Neural progenitor cell (in vitro differentiated cells): Measurements from ENCODE around the gene AIF1L. TPM values are rescaled to one million over a fixed set of nuclear protein-coding genes. Genes with fewer than 3 reads are reported as not detected.

ENCODE experiments used
- DNase-seq: peaks from one replicate; pipeline ENCODE4 v3.0.0-alpha.2; 2016; ENCODE audit warnings: low spot score
- H2AFZ ChIP-seq: fragments of 200-600 bp; sonication (generic); replicated peaks from 2 replicates; pipeline ENCODE4 v1.6.1; 2016; ENCODE audit warnings: antibody characterized with exemption
- H3F3A ChIP-seq: fragments of 200-600 bp; sonication (generic); 2 replicates; pipeline ENCODE4 v1.6.1; 2016; ENCODE audit warnings: antibody characterized with exemption, low read depth
- H3K27ac ChIP-seq: fragments of 200-600 bp; sonication (generic); 2 replicates; pipeline ENCODE4 v1.5.1; 2016; ENCODE audit warnings: mild to moderate bottlenecking
- H3K27me3 ChIP-seq: fragments of 200-600 bp; sonication (generic); 2 replicates; pipeline ENCODE4 v1.6.1; 2016; ENCODE audit warnings: mild to moderate bottlenecking, moderate library complexity
- H3K36me3 ChIP-seq: fragments of 200-600 bp; sonication (generic); 2 replicates; pipeline ENCODE4 v1.5.1; 2016
- H3K4me1 ChIP-seq: fragments of 200-600 bp; sonication (generic); 2 replicates; pipeline ENCODE4 v1.6.1; 2016; ENCODE audit warnings: mixed run types
- H3K4me2 ChIP-seq: fragments of 200-600 bp; sonication (generic); 2 replicates; pipeline ENCODE4 v1.6.1; 2016
- H3K4me3 ChIP-seq: fragments of 200-600 bp; sonication (generic); 2 replicates; pipeline ENCODE4 v1.5.1; 2016
- H3K79me2 ChIP-seq: fragments of 200-600 bp; sonication (generic); 2 replicates; pipeline ENCODE4 v1.6.1; 2016; ENCODE audit warnings: low read depth
- H3K9ac ChIP-seq: fragments of 200-600 bp; sonication (generic); 2 replicates; pipeline ENCODE4 v1.6.1; 2016
- H3K9me3 ChIP-seq: fragments of 200-600 bp; sonication (generic); 2 replicates; pipeline ENCODE4 v1.5.1; 2016; ENCODE audit warnings: low read depth
- H4K20me1 ChIP-seq: fragments of 200-600 bp; sonication (generic); 2 replicates; pipeline ENCODE4 v1.6.1; 2016; ENCODE audit warnings: low read depth
- H3K27ac Mint-ChIP-seq: 3 replicates; pipeline ENCODE4 v1.8.0; 2021; ENCODE audit warnings: mixed read lengths
- H3K27me3 Mint-ChIP-seq: 2 replicates; pipeline ENCODE4 v1.8.0; 2022; ENCODE audit warnings: low read depth, mild to moderate bottlenecking, inconsistent platforms, moderate library complexity, mixed read lengths; ENCODE audit not compliant: insufficient read depth
- H3K36me3 Mint-ChIP-seq: 3 replicates; pipeline ENCODE4 v1.8.0; 2021; ENCODE audit warnings: mixed read lengths
- H3K4me1 Mint-ChIP-seq: 3 replicates; pipeline ENCODE4 v1.8.0; 2021; ENCODE audit warnings: mixed read lengths
- H3K4me3 Mint-ChIP-seq: 3 replicates; pipeline ENCODE4 v1.8.0; 2021; ENCODE audit warnings: mild to moderate bottlenecking, moderate library complexity, mixed read lengths
- H3K9me3 Mint-ChIP-seq: 3 replicates; pipeline ENCODE4 v1.8.0; 2020; ENCODE audit warnings: mixed read lengths
- EZH2 ChIP-seq: fragments of 200-600 bp; sonication (generic); IDR thresholded peaks from 2 replicates; pipeline ENCODE4 v1.6.1; 2017; ENCODE audit warnings: antibody characterized with exemption, mild to moderate bottlenecking, moderate library complexity
- EZH2phosphoT487 ChIP-seq: fragments of 200-600 bp; sonication (generic); IDR thresholded peaks from 2 replicates; pipeline ENCODE4 v1.6.1; 2017; ENCODE audit warnings: antibody characterized with exemption
- total RNA-seq: library from RNA; depleted of rRNA; stranded (reverse); fragments of >200 nt; gene quantifications from 2 replicates; pipeline ENCODE4 v1.2.3, GENCODE V29; 2015; ENCODE audit warnings: low replicate concordance
- TF ChIP-seq, protein P1 (sequence below): fragments of 200-600 bp; sonication (generic); IDR thresholded peaks from 2 replicates; pipeline ENCODE4 v1.5.1; 2017; ENCODE audit warnings: antibody characterized with exemption, mild to moderate bottlenecking

AIF1L gene
- total RNA-seq, 1 donor from 2014 or later: 69.0 TPM

DNA sequence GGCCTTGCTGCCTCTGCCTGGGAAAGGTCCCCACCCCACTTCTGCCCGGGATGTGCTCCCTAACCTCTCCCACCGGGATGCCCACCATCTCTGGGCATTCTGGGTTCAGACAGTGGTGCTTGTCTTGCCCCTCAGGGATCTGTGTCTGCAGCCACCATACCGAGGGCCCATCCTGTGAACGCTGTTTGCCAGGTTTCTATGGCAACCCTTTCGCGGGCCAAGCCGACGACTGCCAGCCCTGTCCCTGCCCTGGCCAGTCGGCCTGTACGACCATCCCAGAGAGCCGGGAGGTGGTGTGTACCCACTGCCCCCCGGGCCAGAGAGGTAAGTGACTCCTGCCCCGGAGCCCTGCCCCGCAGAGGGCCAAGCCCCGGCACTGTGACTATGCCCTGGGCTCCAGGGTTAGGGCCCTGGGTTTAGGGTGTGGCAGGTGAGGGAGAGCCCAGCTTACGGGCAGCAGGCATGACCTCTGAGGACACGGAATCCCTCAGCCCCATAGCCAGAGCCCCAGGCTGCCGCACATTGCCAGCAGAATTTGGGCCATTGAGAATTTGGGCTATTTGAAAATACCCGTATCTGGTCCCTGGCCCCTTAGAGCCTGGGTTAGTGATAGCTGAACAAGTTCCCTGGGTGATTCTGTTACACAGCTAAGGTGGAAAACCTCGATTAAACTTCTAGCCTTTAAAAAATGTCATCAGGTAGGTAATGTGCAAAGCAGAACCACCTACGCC lies 35.3 kb upstream of the AIF1L start:
- H3K4me1 Mint-ChIP-seq: no peaks in the 10 kb centered on the region

DNA sequence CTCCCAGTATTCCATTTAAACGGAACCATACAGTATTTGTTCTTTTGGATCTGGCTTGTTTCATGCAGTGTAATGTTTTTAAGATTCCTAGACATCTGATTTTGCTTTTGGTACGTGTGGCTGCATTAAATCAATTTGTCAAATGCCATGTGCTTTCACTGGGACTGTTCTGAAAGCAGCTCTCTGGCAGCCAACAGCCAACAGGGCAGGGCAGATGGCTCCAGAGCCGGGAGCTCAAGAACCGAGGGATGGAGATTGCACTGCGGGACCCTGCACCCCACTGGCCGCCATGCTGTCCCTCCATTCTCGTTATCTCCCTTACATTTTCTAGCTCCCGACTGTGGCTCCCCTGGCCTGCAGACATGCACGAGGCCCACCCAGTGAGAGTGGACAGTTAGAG lies 33.4 kb upstream of the AIF1L start:
- Histone ChIP-seq H3K27ac (no peak overlapping the region), H3F3A (no peaks in the 10 kb centered on the region), H3K9me3 (no peaks in the 10 kb centered on the region), H3K36me3 (no peaks in the 10 kb centered on the region), H3K79me2 (no peaks in the 10 kb centered on the region), H3K9ac (no peak overlapping the region), H3K4me1 (no peaks in the 10 kb centered on the region), H4K20me1 (no peaks in the 10 kb centered on the region), H3K4me3 (no peak overlapping the region), H3K4me2 (no peak overlapping the region), H3K27me3 (no peaks in the 10 kb centered on the region), H2AFZ (no peak overlapping the region)
- no peak overlapping the region for H3K27ac Mint-ChIP-seq
- no peak overlapping the region for H3K4me3 Mint-ChIP-seq
- no peak for TF ChIP-seq EZH2
- DNase-seq: no peak
- H3K4me1 Mint-ChIP-seq: no peaks in the 10 kb centered on the region
- no peaks in the 10 kb centered on the region for H3K36me3 Mint-ChIP-seq
- no peaks in the 10 kb centered on the region for H3K9me3 Mint-ChIP-seq
- peaks cover 3% of the 10 kb centered on the region for H3K27me3 Mint-ChIP-seq

More for the DNA sequence above, 35.3 kb upstream of the AIF1L start:
- Mint-ChIP-seq H3K27me3 (peaks cover 3% of the 10 kb centered on the region), H3K27ac (no peak overlapping the region), H3K4me3 (no peak overlapping the region), H3K36me3 (no peaks in the 10 kb centered on the region), H3K9me3 (no peaks in the 10 kb centered on the region)
- Histone ChIP-seq H3K79me2 (no peaks in the 10 kb centered on the region), H3K36me3 (no peaks in the 10 kb centered on the region), H3K4me2 (no peak overlapping the region), H3K4me1 (no peaks in the 10 kb centered on the region), H3K4me3 (no peak overlapping the region), H3K9me3 (no peaks in the 10 kb centered on the region), H4K20me1 (no peaks in the 10 kb centered on the region), H3K27ac (no peak overlapping the region), H3K27me3 (no peaks in the 10 kb centered on the region), H3F3A (no peaks in the 10 kb centered on the region), H2AFZ (no peak overlapping the region), H3K9ac (no peak overlapping the region)
- peak; percentile 23 for DNase-seq
- TF ChIP-seq EZH2phosphoT487 (no peak), EZH2 (no peak)
- TF ChIP-seq, protein P1, sequence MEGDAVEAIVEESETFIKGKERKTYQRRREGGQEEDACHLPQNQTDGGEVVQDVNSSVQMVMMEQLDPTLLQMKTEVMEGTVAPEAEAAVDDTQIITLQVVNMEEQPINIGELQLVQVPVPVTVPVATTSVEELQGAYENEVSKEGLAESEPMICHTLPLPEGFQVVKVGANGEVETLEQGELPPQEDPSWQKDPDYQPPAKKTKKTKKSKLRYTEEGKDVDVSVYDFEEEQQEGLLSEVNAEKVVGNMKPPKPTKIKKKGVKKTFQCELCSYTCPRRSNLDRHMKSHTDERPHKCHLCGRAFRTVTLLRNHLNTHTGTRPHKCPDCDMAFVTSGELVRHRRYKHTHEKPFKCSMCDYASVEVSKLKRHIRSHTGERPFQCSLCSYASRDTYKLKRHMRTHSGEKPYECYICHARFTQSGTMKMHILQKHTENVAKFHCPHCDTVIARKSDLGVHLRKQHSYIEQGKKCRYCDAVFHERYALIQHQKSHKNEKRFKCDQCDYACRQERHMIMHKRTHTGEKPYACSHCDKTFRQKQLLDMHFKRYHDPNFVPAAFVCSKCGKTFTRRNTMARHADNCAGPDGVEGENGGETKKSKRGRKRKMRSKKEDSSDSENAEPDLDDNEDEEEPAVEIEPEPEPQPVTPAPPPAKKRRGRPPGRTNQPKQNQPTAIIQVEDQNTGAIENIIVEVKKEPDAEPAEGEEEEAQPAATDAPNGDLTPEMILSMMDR: no peak

DNA sequence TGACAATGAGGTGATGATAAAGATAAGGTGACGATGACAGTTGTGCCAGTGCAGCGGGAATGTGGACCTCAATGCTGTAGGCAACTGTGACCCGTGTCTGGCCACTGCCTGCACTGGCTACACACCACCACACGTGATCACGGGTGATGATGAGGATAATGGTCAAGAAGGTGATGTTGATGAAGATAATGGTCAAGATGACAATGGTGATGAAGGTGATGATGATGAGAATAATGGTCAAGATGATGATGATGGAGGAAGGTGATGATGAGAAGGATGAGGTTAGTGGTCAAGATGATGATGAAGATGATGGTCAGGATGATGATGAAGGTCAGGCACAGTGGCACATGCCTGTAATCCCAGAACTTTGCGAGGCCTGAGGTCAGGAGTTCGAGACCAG lies 30.7 kb upstream of the AIF1L start:
- Histone ChIP-seq H3K79me2 (no peaks in the 10 kb centered on the region), H3K4me2 (no peak overlapping the region), H3K4me1 (no peaks in the 10 kb centered on the region), H3K27ac (no peak overlapping the region), H4K20me1 (no peaks in the 10 kb centered on the region), H3F3A (no peaks in the 10 kb centered on the region), H3K9ac (no peak overlapping the region), H3K27me3 (no peaks in the 10 kb centered on the region), H3K9me3 (no peaks in the 10 kb centered on the region), H3K4me3 (no peak overlapping the region), H2AFZ (no peak overlapping the region), H3K36me3 (no peaks in the 10 kb centered on the region)
- Mint-ChIP-seq H3K9me3 (no peaks in the 10 kb centered on the region), H3K4me3 (no peak overlapping the region), H3K27ac (no peak overlapping the region), H3K4me1 (peaks cover 5% of the 10 kb centered on the region), H3K27me3 (peaks cover 5% of the 10 kb centered on the region), H3K36me3 (no peaks in the 10 kb centered on the region)
- DNase-seq: no peak
- no peak for TF ChIP-seq EZH2
- TF ChIP-seq, protein P1: no peak
- TF ChIP-seq EZH2phosphoT487: no peak

DNA sequence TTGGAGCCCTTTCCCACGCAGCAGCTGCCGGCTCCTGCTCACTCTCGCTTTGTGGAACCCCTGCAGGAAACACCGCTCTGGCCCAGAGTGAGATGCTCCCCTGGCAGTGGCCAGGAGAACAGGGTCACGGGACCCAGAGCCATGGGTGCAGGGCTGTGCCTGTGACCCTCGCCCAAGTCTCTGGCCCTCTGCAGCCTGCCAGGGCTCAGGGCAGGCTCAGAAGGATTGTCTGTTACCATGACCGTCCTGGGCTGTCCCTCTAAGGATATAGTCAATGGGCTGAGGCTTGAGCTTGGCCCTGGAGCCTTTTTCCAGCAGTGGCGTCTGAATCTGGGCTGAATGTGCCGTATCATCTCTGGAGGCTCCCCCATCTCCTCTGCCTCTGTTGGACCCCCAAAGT lies 28.7 kb upstream of the AIF1L start:
- Histone ChIP-seq H3K27ac (no peak overlapping the region), H3K4me3 (no peak overlapping the region)

More for the DNA sequence above, 28.7 kb upstream of the AIF1L start:
- no peak for TF ChIP-seq EZH2
- TF ChIP-seq EZH2phosphoT487: no peak
- TF ChIP-seq, protein P1: no peak
- Mint-ChIP-seq H3K9me3 (no peaks in the 10 kb centered on the region), H3K4me3 (no peak overlapping the region), H3K4me1 (peaks cover 12% of the 10 kb centered on the region), H3K27me3 (peaks cover 5% of the 10 kb centered on the region), H3K27ac (no peak overlapping the region), H3K36me3 (no peaks in the 10 kb centered on the region)
- Histone ChIP-seq H2AFZ (no peak overlapping the region), H3K27me3 (no peaks in the 10 kb centered on the region), H3K9me3 (no peaks in the 10 kb centered on the region), H3K9ac (no peak overlapping the region), H3K4me1 (no peaks in the 10 kb centered on the region), H4K20me1 (no peaks in the 10 kb centered on the region), H3K79me2 (no peaks in the 10 kb centered on the region), H3F3A (no peaks in the 10 kb centered on the region), H3K36me3 (no peaks in the 10 kb centered on the region), H3K4me2 (no peak overlapping the region)
- no peak for DNase-seq
